ENCODE measurements around the gene RBM3.
"Not testable (repeated sequence)": the region's sequence is repeated elsewhere in the genome, so short reads cannot be mapped to it uniquely, and the experiment has no call there.

The RBM3 gene

DNA sequence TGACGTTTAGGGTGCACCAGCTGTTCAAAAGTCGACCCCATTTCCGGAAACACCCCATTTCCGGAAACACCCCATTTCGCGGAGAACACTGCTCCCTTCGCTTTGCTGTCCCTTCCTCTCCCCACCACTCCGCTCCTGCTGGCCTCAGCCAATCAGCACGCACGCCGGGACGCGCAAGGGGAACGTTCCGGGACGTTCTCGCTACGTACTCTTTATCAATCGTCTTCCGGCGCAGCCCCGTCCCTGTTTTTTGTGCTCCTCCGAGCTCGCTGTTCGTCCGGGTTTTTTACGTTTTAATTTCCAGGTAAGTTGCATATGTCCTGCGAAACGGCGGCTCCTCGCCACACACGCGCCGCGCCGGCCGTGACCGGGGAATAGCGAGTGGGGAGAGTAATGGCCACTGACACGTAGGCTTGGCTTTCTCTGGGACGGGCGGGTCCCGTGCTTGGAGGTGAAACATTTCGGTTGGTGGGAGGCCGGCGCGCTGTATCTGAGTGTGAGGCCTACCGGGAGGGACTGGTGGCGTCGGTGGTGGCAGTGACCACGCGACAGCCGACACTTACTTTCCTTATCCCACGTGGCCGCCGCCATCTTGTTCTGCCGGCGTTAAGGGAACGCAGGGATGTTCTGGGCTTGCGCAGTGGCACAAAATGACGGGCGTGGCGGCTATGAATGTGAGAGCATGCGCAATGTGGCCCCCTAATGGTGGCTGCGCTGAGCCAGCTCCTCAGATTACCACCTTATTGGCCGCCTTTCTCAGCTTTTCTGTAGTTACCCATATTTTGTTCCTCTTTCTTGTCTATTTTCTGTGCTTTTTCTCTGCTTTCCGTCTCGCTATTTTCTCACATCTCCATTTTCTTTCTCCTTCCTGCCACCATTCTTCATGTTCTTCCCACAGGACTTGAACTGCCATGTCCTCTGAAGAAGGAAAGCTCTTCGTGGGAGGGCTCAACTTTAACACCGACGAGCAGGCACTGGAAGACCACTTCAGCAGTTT lies at the start of gene RBM3:
Gene RBM3, plus strand, starts transcription at position 215 of the 997 bp plus-strand sequence. Its CDS starts 697 bp downstream, at position 912.
- DNase-seq: peak; percentile 84

DNA sequence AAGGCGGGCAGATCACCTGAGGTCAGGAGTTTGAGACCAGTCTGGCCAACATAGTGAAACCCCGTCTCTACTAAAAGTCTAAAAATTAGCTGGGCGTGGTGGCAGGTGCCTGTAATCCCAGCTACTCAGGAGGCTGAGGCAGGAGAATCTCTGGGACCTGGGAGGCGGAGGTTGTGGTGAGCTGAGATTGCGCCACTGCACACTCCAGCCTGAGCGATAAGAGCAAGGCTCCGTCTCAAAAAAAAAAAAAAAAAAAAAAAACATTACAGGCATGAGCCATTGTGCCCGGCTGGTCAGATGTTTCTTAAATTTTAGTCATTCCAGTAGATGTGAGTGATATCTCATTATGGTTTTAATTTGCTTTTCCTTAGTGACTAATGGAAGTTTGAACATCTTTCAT lies 48.4 kb upstream of the RBM3 start:
- DNase-seq: not testable (repeated sequence)

DNA sequence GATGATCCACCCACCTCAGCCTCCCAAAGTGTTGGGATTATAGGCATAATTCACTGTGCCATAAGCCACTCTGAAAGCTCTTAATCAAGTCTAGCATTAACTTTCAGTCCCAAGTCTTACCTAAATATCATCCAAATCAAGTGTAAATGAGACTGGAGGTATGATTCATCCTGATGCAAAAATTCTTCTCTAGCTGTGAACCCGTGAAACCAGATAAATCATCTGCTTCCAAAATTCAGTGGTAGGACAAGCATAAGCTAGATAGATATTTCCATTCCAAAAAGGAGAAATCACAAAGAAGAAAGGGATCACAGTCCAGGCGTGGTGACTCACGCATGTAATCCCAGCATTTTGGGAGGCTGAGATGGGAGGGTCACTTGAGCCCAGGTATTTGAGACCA lies 43.5 kb upstream of the RBM3 start:
- DNase-seq: no peak

DNA sequence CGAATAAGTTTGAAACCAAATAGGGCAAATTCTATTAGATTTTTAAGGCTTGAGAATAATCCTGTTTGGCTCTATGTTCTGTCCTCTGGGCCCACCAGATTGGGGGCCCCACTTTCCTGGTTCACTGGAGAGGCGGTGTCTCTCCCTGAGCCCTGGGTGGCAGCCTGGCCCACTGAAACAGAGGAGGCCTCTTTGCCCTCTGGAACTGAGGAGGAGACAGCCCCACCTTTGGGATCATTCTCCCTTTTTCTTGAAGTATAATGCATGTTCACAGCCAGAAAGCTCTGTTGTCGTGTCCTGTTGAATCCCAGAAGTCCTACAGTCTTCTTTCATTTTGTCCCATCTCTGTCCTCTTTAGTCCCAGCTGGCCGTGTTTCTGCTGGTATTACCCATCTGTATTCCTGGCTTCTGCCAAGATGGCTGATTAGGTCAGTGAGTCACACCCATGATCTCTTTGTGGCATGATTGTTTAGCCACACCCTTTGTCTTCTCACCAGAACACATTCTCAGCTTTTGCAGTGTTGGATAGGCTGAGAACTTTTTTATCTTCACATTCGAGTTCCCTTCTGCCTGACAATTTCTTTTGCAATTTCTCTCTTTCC lies 42.8 kb upstream of the RBM3 start:
- DNase-seq: peak; percentile 16

DNA sequence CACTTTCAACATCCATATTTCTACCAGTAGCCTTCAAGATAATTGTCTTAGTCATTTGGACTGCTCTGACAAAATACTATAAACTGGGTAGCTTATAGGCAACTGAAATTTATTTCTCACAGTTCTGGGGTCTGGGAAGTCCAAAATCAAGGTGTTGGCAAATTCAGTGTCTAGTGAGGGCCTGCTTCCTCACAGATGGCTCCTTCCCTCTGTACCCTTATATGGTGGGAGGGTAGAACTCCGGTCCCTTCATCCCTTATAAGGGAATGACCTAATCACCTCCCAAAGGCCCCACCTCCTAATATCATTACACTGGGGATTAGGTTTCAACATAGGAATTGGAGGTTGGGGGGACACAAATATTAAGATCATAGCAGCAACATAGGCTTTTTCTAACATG lies 42.1 kb upstream of the RBM3 start:
- DNase-seq: no peak

DNA sequence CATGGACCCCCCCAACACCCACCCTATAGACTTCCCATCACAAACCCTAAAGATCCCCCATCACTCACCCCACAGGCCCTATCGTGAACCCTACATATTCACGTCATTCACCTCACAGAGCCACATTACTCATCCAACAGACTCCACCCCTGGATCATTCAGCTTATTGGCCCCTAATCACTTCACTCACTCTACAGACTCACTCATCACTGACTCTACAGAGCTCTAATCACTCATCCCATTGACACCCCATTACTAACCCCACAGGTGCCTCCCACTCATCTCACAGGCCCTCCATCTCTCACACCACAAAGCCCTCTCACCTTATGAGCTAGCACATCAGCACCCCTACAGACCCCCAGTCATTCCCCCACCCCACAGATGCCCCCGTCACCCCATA lies 41.1 kb upstream of the RBM3 start:
- no peak for DNase-seq

DNA sequence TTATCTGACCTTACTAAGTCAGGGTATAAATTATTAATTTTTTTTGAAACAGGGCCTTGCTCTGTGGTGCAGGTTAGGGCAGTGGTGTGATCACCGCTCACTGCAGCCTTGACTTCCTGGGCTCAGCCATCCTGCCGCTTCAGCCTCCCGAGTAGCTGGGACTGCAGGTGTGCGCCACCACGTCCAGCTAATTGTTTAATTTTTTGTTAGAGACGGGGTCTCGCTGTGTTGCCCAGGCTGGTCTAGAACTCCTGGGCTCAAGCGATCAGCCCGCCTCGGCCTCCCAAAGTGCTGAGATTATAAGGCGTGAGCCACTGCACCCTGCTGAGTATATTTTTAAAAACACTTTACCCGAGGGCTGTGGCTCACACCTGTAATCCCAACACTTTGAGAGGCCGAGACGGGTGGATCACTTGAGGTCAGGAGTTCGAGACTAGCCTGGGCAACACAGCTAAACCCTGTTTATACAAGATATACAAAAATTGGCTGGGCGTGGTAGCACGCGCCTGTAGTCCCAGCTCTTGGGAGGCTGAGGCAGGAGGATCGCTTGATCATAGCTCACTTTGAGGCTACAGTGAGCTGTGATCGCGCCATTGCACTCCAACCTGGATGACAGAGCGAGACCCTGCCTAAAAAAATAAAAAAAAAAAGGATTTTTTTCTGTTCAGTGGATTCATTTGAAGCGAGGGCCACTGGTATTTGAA lies 35.5 kb upstream of the RBM3 start:
- DNase-seq: no peak

DNA sequence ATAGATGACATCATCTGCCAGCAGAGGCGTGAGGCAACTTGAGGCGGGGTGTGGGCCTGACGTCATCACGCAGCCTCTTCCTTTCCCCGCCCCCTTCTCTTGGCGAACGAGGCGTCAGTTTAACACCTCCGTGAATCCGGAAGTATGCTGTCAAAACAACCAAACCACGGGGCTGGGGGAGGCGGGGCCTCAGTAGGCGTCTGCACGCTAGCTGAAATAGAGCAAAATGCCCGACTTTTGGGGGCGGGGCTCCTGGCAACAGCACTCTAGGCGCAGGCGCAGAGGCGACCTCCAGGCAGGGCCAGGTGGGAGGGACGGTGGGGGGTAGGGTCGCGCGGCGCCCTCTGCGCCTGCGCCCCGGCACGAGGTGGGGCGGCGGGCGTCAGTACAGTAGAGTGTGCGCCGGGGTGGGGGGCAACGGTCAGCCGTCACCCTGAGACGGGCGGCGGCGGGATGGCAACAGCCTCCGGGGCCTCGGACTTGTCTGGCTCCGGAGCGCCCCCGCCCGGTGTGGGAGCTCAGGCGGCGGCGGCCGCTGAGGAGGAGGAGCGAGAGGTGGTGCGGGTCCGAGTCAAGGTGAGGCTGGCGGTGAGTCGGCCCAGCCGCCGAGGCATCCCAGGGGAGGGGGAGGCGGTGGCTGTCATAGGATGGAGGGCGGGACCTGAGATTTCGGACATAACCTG lies 34.8 kb upstream of the RBM3 start, which contains the start of gene TBC1D25:
Gene TBC1D25, plus strand, starts transcription at position 370 of the 683 bp plus-strand sequence. Its CDS starts 84 bp downstream, at position 454.
- peak; percentile 96 for DNase-seq

DNA sequence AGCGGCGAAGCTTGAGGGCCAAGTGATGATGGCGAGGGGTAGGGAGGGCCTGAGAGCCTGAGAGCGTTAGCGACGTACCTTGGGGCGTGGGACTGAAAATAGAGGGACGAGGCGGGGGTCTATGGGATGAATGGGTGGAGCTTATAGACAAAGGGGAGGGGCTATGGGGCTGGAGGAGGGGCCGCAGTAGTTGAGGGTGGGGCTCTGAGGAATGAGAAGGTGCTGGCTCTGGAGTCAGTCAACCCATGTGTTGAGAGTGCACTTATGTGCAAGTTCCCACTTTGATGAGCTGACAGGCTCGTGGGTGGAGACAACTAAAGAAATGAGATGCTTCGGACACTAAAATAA lies 34.3 kb upstream of the RBM3 start:
- DNase-seq: peak; percentile 62

DNA sequence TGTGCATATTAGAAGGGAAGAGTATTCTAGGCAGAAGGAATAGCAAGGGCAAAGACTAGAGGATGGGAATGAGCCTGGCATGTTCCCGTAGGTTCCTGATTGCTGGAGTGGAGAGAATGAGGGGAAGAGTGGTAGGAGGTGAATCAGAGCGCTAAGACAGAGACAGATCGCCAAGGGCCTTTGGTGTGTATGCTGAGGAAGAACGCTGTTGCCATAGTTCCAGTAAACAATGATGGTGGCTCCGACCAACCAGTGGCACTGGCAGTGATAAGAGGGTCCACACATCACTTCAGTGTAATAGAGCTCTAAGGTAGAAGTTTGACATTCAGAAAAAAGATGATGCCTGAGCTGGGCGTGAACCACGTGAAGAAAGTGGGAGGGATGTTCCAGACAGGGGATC lies 33.8 kb upstream of the RBM3 start:
- no peak for DNase-seq

DNA sequence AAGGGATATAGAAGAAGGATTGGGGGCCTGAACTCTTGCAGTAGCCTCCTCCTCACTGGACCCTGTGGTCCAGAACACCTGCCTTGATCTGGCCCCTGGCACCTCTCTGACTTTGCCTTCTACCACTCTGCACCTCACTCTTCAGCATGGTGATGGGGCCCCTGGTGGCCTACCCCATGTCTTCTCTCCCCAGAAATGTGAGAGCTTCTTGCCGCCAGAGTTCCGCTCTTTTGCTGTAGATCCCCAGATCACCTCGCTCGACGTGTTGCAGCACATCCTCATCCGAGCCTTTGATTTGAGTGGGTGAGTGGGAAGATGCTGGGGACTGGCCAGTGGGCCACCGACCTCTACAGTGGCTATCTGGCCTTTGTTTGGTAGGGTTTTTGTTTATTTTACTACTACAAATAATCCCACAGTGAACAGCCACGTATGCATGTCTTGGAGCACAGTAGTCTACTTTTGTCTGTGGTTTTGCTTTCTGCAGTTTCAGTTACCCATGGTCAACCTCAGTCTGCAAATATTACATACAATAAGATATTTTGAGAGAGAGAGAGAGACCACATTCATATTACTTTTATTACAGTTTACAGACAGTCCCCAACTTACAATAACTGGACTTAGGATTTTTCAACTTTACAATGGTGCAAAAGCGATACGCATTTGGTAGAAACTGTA lies 33.0 kb upstream of the RBM3 start:
- DNase-seq: no peak

DNA sequence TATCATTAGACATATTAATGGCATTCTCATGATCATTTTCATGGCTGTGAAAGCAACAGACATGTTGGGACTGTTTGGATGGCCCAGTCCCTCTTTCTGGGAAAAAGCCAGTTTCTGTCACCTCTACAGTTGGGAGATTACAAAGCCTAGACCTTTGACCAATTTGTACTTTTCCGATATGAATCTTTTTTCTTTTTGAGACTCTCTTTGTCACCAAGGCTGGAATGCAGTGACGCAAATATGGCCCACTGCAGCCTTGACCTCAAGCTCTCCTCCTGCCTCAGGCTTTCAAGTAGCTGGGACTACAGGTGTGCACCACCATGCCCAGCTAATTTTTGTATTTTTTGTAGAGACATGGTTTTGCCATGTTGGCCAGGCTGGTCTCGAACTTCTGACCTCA lies 25.4 kb upstream of the RBM3 start:
- DNase-seq: no peak

DNA sequence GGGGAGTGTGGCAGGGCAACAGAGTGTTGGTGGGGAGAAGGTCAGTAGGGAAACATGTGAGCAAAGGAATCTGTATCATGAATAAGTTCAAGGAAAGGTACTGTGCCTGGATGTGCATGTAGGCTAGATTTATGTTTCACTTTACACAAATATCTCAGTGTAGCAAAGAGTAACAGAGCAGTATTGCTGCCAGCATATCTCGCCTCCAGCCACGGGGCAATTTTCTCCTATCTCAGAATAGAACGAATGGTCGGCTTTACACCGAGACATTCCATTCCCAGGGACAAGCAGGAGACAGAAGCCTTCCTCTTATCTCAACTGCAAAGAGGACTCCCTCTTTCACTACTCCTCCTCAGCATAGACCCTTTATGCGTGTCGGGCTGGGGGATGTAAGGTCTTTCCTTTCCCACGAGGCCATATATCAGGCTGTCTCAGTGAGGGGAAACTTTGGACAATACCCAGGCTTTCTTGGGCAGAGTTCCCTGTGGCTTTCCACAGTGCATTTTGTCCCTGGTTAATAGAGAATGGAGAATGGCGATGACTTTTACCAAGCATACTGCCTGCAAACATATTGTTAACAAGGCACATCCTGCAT lies 18.5 kb upstream of the RBM3 start:
- DNase-seq: not testable (repeated sequence)

DNA sequence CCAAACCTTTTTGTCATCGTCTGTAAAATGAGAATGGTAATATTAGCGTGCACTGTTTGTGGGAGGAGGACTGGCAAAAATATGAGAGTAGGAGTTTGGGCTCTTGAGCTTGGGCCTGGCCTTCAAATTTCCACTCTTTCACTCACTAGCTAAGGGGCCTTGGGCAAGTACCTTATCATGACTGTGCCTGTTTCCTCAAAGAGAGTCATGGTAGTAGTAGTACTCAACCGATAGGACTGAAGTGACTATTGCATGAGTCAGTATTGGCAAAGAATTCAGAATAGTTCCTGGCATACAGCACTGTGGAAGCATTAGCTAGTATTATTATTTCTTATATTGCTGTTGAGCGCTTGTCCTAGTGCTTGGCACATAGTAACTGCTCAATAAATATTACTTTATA lies 16.0 kb upstream of the RBM3 start:
- no peak for DNase-seq

DNA sequence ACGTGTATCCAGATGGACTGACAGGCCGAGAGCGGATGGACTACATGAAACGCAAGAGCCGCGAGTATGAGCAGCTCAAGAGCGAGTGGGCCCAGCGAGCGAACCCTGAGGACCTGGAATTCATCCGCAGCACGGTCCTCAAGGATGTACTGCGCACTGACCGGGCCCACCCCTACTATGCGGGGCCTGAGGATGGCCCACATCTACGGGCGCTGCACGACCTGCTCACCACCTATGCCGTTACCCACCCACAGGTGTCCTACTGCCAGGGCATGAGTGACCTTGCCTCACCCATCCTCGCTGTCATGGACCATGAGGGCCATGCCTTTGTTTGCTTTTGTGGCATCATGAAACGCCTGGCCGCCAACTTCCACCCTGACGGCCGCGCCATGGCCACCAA lies 14.6 kb upstream of the RBM3 start:
- DNase-seq: no peak

DNA sequence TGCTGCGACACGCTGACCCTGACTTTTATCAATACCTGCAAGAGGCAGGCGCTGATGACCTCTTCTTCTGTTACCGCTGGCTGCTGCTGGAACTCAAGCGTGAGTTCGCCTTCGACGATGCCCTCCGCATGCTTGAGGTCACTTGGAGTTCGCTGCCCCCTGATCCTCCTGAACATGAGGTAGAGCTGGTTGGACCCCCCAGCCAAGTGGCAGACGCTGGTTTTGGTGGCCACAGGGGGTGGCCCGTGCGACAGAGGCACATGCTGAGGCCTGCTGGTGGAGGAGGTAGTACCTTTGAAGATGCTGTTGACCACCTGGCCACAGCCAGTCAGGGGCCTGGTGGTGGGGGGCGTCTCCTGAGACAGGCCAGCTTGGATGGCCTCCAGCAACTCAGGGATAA lies 14.2 kb upstream of the RBM3 start:
- DNase-seq: no peak

DNA sequence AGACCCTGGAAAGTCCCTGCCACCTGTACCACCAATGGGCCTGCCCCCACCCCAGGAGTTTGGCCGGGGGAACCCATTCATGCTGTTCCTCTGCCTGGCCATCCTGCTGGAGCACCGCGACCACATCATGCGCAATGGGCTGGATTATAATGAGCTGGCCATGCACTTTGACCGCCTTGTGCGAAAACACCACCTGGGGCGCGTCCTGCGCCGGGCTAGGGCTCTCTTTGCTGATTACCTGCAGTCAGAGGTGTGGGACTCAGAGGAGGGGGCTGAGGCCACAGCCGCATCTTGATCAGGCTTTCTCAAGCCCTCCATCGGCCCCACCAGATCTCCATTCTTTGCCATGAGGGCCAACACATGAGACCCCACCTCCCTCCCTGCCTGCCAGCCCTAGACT lies 13.6 kb upstream of the RBM3 start:
- DNase-seq: no peak

DNA sequence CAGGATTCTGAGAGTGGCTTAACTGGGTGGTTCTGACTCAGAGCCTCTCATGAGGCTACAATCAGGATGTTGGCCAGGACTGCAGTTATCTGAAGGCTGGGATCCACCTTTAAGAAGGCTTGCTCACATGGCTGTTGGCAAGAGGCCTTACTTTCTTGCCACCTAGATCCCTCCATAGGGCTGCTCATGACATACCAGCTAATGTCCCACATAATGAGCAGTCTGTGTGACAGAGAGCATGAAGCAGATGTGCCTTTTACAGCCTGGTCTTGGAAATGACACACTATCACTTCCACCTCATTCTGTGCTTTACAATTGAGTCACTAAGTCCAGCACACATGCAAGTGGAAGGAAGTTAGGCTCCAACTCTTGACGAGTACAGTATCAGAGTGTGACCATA lies 4.3 kb upstream of the RBM3 start:
- DNase-seq: no peak

DNA sequence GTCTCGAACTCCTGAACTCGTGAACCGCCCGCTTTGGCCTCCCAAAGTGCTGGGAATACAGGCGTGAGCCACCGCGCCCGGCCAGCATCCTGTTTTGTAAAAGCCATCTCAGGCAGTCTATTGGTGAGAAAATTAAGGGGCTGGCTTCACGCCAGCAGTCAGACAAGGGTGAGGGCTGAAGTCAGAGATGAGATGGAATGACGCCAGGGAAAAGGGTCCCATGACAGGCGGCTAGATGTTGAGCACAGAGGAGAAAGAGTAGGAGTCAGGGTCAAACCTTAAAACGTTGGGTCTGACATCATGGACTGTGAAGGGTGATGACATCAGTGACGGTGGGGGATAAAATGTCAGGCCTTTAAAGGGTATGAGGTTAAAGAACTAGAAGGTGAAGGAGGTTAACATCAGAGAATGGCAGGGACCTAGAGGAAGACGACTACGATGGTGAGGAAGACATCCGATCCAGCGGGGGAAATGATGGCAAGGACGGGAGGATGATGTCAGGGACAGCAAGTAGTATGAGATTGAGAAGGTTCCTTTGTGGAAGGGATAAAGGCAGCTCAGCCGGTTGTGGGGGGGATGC lies 504 bp upstream of the RBM3 start:
- DNase-seq: no peak

DNA sequence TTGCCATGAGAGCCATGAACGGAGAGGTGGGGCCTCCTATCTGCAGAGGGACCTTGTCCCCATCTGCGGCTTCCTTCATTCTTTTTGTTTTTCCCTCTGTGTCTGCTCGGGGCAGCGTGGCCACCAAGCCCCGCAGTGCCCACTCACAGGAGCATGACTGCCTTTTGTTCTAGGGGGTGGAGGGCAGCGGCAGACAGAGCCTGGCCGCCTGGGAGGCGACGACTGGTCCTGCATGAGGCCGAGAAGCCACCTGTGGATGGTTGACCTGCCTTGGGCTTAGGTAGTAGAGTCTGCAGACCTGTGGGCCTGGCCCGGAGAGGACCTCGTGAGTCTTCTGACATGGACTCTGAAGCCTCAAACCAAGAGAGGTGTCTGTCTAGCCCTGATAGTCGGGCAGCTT lies 1.4 kb downstream of the RBM3 start:
- DNase-seq: no peak

DNA sequence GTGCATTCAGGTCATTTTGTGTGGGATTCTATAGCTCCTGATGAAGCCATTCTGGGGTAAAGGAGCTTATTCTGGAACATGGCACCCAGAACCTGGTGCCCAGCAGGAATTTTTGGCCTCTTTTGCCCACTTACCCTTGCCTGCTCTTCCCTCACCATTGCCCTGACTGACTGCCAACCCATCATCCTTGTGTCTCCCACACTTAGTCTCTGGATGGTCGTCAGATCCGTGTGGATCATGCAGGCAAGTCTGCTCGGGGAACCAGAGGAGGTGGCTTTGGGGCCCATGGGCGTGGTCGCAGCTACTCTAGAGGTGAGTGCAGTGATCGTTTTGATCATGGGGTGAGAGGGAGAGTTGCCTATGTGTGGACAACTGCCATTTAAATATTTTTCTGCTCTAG lies 1.8 kb downstream of the RBM3 start:
- DNase-seq: no peak

DNA sequence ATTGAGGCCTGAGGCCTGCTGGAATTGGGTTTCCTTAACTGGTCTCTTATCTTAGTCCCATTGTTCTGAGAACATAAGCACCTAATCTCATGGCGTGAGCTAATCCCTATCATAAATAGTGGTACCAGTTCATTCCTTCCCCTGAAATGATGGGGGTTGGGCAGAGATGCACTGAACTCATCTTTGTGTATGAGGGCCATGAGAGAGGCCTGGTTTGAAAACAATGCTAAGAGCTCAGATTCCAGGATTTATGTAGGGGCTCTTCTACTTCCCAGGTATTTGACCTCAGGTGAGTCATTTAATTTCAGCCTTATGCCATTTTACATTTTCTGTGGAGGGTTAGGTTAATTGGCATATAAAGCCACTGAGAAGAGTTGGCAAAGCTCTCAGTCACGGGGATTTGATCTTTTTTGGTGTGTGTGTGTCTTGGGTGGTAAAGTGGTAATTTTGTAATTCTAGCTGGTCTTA lies 4.4 kb downstream of the RBM3 start:
- DNase-seq: no peak
